RKO (cell line): ENCODE results near the gene GPATCH8.
"Not testable (repeated sequence)": the region's sequence is repeated elsewhere in the genome, so short reads cannot be mapped to it uniquely, and the experiment has no call there.

Source experiments
- DNase-seq: peaks from one replicate; pipeline ENCODE4 v3.0.0-alpha.2; 2016; ENCODE audit warnings: low spot score

Gene GPATCH8

DNA sequence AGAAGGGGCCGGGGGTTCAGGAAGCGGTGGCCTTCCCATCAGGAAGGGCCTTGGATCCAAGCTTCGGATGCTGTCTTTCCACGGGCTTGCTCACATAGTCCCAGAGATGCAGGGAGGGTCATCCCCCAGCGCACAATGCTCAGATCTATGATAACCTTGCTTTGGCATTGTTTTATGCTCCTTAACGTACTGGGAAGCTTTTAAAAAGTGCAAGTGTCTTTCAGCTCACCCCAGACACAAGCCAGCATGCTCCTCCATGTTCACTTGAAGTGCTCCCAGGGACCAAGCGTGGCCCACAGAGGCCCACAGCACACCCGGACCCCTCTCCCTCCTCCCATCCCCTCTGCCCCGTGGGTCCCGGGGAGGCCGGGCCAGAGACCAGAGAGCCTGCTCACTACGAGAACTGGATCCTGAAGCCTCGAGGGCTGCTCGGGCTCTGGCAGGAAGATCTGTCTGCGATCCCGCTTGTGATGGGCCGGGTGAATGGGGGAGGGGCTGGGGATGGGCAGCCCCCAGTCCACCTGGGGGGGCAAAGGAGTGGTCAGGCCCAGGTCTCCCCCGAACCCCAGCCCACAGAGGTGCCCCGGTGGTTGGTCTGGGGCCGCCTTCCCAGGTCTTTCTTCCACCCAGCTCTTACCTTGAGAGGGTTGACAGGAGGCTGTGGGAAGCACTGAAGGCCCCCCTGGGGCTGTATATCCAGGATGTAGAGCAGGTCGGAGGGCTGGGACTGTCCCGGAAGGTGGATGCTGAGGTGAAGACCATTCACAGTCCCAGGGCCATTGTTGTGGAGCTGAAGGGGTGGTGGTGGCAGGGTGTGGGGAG, 127.8 kb downstream of the GPATCH8 start:
- no peak for DNase-seq

DNA sequence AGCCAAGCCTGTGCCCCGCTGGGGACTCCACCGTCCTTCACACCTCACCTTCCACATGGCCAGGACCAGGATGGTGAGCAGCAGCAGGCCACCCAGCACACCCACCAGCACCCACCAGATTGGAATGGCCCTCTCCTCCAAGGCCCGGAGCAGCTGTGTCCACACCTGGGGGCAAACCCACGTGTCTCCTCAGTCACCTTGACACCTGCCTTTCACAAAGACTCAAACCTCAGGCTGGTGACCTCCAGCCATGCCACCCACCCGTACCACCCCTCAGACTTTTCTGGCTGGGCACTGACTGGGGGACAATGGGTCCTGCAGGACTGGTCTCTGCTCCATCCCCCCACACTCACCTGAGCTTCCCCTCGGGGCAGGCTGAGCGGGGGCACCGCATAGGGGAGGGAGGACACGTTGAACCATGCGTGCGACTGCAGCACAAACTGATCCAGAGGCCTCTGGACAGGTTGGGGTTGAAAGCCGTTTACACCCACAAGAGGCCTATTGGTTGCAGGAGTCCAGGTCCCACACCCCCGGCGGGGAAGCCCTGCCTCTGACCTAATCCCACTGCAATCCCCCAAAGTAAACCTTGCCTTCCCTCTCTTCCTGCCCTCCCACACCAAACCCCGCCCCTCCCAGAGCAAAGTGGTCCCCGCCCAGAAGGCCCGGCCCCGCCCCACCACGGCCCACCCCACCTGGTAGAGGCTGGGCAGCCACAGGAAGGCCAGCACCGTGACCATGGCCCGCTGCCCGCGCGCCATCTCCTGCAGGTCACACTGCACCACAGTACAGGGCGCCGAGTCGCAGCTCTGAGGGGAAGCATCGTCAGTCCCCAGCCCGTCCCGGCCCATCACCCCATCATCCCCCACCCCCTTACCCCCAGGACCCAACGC, 128.7 kb downstream of the GPATCH8 start:
- no peak for DNase-seq

DNA sequence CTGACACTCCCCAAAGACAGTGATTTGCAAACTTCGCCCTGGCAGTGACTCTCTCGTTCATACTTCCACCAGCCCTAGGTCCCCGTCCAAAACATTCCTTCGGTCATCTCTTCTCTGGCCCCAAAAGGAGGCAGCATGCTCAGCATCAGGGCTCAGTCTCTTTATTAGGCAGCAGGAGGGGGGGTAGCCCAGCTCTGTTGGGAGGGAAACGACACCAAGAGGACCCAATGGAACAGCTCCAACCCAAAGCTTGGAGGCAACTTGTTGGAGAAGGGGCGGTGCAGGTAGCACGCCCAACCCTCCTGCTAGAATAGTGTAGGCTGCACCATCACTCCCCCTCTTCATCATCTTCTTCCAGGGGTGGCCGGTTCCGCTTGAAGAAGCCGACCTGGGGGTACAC, 131.2 kb downstream of the GPATCH8 start:
- DNase-seq: no peak

DNA sequence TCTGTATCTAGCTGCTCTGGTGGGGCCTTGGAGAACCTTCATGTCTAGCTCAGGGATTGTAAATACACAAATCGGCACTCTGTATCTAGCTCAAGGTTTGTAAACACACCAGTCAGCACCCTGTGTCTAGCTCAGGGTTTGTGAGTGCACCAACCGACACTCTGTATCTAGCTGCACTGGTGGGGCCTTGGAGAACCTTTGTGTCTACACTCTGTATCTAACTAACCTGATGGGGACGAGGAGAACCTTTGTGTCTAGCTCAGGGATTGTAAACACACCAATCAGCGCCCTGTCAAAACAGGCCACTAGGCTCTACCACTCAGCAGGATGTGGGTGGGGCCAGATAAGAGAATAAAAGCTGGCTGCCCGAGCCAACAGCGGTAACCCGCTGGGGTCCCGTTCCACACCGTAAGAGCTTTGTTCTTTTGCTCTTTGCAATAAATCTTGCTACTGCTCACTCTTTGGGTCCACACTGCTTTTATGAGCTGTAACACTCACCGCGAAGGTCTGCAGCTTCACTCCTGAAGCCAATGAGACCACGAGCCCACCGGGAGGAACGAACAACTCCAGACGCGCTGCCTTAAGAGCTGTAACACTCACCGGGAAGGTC, 133.7 kb downstream of the GPATCH8 start:
- DNase-seq: not testable (repeated sequence)

- not testable (repeated sequence) for DNase-seq
Measured at GRCh38 chr17:44368391-44369243, 134.6 kb downstream of the GPATCH8 start.

DNA sequence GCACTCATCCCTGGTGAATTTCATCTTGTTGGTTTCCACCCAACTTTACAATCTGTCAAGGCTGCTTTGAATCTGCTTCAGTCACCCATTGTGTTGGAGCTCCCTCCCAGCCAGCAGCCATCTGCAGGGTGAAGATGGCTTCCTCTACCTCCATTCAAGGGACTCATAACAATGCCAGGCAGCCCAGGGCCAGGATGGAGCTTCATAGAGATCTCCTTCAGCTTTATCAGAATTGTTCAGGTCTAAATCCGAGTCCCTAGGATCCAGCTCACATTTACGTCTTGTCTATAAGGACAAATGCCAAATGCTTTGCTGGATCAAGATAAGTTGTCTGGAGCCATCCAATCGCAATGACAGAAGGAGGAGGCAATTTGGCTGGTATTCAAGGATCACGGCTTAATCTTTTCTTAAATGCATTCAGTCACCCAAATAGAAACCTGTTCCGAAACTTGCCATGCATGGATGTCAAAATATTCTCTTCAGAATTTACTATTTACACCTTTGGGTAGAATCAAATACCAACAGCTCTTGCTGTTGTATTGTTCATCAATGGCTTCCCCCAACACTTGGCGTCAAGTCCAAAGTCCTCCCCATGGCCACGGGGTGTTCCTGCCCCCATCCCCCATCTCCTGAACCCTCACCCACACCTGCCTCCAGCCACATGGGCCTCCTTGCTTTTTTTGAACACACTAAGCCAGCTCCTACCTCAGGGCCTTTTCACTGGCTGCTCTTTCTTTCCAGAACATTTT, 135.8 kb downstream of the GPATCH8 start:
- DNase-seq: no peak

- not testable (repeated sequence) for DNase-seq
Measured at GRCh38 chr17:44365051-44365450, 138.2 kb downstream of the GPATCH8 start.

- peak; percentile 65 for DNase-seq
Measured at GRCh38 chr17:44363613-44364159, 139.5 kb downstream of the GPATCH8 start, which contains the start of gene FAM171A2. Gene FAM171A2 (minus strand): TSS chr17:44363853. CDS start chr17:44363714, 139 bp downstream.

DNA sequence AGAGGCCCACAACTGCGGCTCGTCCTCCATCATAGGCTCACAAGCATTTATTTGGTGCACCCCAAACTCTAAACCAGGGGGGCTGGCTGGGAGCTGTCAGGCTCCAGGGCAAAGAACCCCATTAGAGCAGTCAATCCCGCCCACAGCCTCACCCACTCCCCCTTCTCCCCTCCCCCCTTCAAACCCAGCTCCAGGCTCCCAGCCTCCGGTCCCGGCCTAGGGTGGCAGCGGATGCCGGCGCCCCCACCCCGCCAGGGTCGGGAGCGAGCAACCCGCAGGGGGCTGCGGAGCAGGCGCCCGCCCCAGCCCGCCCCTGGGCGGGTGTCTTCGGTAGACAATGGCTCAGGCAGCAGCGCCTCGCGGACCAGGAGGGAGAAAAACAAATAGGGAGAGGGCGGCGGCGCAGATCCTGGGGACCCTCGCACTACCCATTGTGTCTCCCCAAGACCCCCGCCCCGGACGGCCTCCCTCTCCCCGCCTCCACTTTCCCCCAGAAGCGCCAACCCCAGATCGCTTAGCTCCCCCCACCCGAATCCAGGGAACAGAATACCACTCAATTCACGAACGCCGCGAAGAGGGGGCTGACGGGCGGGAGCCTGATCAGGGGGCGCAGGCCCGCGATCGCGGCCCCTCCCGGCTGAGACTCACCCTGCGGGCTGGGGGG, 140.1 kb downstream of the GPATCH8 start:
- DNase-seq: peak; percentile 11

DNA sequence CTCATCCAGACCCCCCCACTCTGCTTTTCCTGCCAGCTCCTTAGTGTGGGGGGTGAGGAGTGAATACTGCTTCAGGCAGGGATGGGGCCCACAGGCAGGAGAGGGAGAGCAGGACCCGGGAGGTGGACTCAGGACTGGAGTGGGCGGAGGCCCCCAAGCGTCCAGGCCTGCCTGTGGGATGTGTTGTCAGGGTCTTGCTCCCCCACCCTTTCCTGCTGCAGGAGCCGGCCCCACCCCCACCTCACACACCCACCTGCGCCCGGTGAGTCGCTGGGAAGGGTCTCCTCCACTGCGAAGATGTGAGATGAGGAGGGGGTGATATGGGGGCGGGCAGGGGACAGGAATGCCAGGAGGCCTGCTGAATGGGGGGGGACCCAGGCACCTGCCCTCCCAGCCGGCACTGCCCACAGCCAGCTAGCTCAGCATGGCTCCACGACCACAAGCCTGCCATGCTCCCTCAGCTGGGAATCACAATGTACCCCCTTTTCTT, 140.7 kb downstream of the GPATCH8 start:
- no peak for DNase-seq

- DNase-seq: no peak
Measured at GRCh38 chr17:44361292-44362260, 141.6 kb downstream of the GPATCH8 start.

DNA sequence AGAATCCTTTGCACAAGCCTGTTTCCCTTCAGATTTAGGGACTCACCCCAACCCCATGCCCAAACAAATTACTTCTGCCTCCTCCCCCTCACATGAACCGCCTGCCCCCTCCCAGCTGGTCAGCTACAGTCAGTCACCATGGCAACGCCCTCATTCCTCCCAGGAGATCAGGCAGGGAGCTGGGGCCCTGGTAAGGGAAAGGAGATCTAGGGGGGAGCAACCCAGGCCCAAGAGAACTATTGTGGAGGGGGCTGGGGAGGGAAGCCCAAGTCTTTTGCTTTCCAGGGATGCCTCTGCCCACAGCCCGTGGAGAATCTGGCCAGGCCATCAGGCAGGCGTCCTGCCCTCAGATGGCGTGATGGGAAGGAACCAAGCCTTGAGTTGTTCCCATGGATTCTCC, 142.4 kb downstream of the GPATCH8 start:
- DNase-seq: peak; percentile 22

GRCh38 chr17:44360144-44360533, 143.1 kb downstream of the GPATCH8 start:
- DNase-seq: no peak

DNA sequence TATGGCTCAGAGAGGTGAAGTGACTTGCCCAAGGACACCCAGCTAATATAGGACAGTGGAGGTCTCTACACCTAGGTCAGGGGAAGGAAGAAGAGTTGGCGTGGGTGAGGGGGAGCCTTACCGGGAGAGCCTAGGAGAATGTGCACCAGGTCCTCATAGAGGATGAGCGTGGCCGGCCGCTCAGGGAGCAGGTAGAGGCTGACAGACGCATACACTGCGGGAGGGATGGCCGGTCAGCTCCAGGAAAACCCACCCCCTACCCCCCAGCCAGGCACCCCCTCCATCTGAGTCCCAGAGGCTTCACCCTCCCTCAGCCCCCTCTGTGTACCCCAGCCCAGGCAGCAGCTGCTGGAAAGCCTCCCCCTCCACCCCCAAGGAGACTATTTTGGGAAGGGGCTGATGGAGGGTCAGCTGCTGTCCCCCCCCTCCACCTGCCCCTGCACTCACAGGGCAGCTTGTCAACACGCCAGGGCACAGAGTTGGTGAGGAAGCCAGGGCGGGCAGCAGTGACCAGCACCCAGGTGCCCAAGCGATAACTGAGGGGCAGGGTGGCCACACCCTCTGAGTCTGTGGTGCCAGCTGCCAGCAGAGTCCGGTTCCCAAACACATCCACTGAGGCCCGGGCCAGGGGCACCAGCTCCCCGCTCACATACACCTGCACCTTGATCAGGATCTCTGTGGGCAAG, 143.6 kb downstream of the GPATCH8 start:
- no peak for DNase-seq

DNA sequence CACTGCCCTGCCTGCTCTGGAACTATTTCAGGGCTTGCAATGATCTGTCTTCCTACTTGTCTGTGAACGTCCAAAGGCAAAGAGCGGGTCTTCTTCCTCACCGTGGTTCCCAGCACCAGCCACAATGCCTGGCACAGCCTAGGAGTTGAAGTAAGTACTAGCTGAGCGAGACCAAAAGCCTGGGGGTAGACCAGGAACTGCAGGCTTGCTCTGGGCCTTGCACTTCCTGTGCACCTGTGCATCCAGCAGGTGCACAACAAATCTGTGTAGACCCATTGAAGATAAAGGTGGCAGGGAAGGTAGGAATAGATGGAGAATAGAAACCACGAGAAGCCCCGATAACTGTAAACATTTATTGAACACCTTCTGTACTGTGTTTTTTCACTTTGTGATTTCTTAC, 144.2 kb downstream of the GPATCH8 start:
- DNase-seq: no peak

DNA sequence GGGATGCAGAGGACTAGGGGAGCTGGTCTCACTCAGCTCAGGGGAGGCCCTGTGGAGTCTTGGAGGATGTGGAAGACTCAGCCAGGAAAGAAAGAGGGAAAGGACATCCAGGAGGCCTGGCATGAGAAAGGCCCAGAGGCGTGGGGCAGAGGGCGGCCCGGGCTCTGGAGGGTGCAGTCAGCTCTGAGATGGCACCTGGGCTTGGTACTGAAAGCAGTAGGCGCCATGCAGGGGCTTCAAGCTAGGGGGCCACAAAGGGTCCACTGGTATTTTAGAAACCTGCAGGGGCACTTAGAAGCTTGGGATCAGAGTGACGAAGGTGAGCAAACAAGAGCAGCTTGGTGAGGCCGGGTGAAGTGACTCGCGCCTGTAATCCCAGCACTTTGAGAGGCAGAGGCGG, 145.1 kb downstream of the GPATCH8 start:
- DNase-seq: no peak

- no peak for DNase-seq
Measured at GRCh38 chr17:44356241-44356640, 147.0 kb downstream of the GPATCH8 start.

DNA sequence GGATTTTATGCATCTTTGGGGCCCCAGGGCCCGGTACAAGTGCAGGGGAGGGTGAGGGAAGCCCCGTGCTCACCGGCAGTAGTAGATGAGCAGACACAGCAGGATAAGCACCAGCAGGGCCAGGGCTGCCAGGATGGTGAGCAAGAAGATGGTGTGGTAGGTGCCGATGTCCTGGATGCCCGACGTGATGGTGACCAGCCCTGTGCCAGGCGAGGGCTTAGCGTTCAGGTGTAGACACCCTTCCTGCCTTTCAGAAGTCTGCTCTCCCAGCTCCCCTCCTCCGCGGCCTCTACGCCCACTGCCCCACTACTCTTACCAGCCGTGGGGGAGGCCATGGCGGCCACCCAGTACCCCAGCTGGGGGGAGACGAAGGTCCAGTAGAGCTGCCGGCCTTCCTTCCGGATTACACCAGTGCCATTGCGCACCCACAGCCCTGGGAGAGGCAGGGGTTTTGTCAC, 147.5 kb downstream of the GPATCH8 start:
- no peak for DNase-seq
